ENCODE measurements around the gene CRB2. TPM values are rescaled to one million over a fixed set of nuclear protein-coding genes. Genes with fewer than 3 reads are reported as not detected.

CRB2 gene
- total and polyA plus RNA-seq, 2 of the 13 experiments (the other 11 are each of a cell fraction or from before 2014, with no cell fraction given) = 0.01 to 0.29 TPM

GRCh38 chr9:123382653-123383511 is 26.9 kb downstream of the CRB2 start:
- WGBS (ENCODE audit: low lambda C conversion rate) = 95% methylated on average over 10 of the region's 27 CpGs
- Histone ChIP-seq H3K9me3 (ENCODE audit: low read length) (no peaks in the 10 kb centered on the region), H3K79me2 (ENCODE audit: insufficient read depth, low read length) (no peaks in the 10 kb centered on the region), H3K36me3 (replicated peaks in 1 of 2; ENCODE audit: control insufficient read depth in 1 of 2, insufficient read depth in 2 of 2, low read length in 2 of 2) (peaks cover 0 to 2% of the 10 kb centered on the region in 2 experiments; a peak in 3 of 5 replicates), H3K27ac (ENCODE audit: extremely low read length, insufficient read depth, low read length) (no peak overlapping the region), H3K9ac (ENCODE audit: insufficient read depth, low read depth, low read length) (no peak overlapping the region), H3K27me3 (ENCODE audit: control insufficient read depth in 1 of 2, insufficient read depth in 2 of 2, low read length in 2 of 2) (no peaks in the 10 kb centered on the region), H4K20me1 (ENCODE audit: insufficient read depth, low read length) (peaks cover 5% of the 10 kb centered on the region; the same call in 1 of the 2 replicates), H3K4me2 (ENCODE audit: low read depth, low read length) (no peak overlapping the region), H3K4me1 (ENCODE audit: insufficient read depth, low read length) (0 out of 2 replicates have a peak, but pooled peaks cover 2% of the 10 kb centered on the region), H3K4me3 (replicated peaks in 1 of 3; ENCODE audit: insufficient read depth in 1 of 3, low read depth in 2 of 3, low read length in 3 of 3) (no peak overlapping the region), H2AFZ (ENCODE audit: low read length) (no peak overlapping the region)
- ChIA-PET POLR2A (no interaction called here), CTCF (ENCODE audit: low intra/inter-chr PET ratio, low total read pairs) (no interaction called here)
- intact Hi-C loops (cut with micrococcal nuclease; ENCODE audit: unreplicated experiment) (no loop called here), in situ Hi-C loops (cut with HindIII; ENCODE audit: extremely low pct_ligation_motif_present, low pct_unique_long_range_greater_than_20kb) (no loop called here)
- no peak for ATAC-seq
- BruUV-seq (replicated peaks) = no TSS peak
- FAIRE-seq = no peak
- TF ChIP-seq JUND (CRISPR knock-in tag; IDR thresholded peaks at IDR 0.05) (no peak), ZXDC (CRISPR knock-in tag; IDR thresholded peaks at IDR 0.05) (no peak), KLF12 (CRISPR knock-in tag; IDR thresholded peaks at IDR 0.05; ENCODE audit: borderline replicate concordance) (no peak), ZNF17 (CRISPR knock-in tag; IDR thresholded peaks at IDR 0.05) (no peak), KLF13 (CRISPR knock-in tag; IDR thresholded peaks at IDR 0.05) (no peak), NCOA2 (CRISPR knock-in tag; IDR thresholded peaks at IDR 0.05) (no peak), BRCA1 (CRISPR knock-in tag; IDR thresholded peaks at IDR 0.05) (no peak), ZNF407 (CRISPR knock-in tag; IDR thresholded peaks at IDR 0.05; ENCODE audit: not compliant biosample characterization) (no peak)
- TF ChIP-seq, protein P1, sequence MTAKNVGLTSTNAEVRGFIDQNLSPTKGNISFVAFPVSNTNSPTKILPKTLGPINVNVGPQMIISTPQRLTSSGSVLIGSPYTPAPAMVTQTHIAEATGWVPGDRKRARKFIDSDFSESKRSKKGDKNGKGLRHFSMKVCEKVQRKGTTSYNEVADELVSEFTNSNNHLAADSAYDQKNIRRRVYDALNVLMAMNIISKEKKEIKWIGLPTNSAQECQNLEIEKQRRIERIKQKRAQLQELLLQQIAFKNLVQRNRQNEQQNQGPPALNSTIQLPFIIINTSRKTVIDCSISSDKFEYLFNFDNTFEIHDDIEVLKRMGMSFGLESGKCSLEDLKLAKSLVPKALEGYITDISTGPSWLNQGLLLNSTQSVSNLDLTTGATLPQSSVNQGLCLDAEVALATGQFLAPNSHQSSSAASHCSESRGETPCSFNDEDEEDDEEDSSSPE (CRISPR knock-in tag; IDR thresholded peaks at IDR 0.05) = no peak
- no peak for DNase-seq (ENCODE audit: low spot score)
